Esophagus squamous epithelium (tissue), 5 donors: Measurements from ENCODE around the gene IQCH. TPM values are rescaled to one million over a fixed set of nuclear protein-coding genes. Genes with fewer than 3 reads are reported as not detected.

Source experiments
- DNase-seq: peaks from one replicate; lab custom pipeline; 2025; lab: John Stamatoyannopoulos, UW
- H3K27ac ChIP-seq, 4 donors: fragments of 200-600 bp; sonication (generic); one replicate each; pipeline ENCODE4 v1.5.1; 2016 to 2019; ENCODE audit warnings: mild to moderate bottlenecking in 1 of 4
- H3K27me3 ChIP-seq, 4 donors: fragments of 200-600 bp; sonication (generic); 1 replicate in 3 of 4; 2 replicates in 1 of 4; pipeline versions ENCODE4 v1.5.1 to v1.6.0; 2017 to 2021; ENCODE audit warnings: antibody characterized with exemption in 1 of 4
- H3K36me3 ChIP-seq, 3 donors: fragments of 200-600 bp; sonication (generic); one replicate each; pipeline ENCODE4 v1.5.1; 2016 to 2019
- H3K4me1 ChIP-seq, 3 donors: fragments of 200-600 bp; sonication (generic); one replicate each; pipeline ENCODE4 v1.5.1; 2017 to 2019
- H3K4me3 ChIP-seq, 4 donors: fragments of 200-600 bp; sonication (generic); 1 replicate in 3 of 4; 2 replicates in 1 of 4; pipeline ENCODE4 v1.5.1; 2016 to 2019; ENCODE audit warnings: mild to moderate bottlenecking in 2 of 4, moderate library complexity in 1 of 4
- H3K9me3 ChIP-seq, 3 donors: fragments of 200-600 bp; sonication (generic); one replicate each; pipeline ENCODE4 v1.5.1; 2016 to 2019
- CTCF ChIP-seq, 6 experiments: fragments of 450-650 bp in 4 of 6; fragments of 200-600 bp in 2 of 6; sonication (generic) in 2 of 6; IDR thresholded peaks; one replicate each; pipeline ENCODE4 v1.5.1; 2016 to 2019; ENCODE audit warnings: antibody characterized with exemption in 6 of 6, mild to moderate bottlenecking in 4 of 6, moderate library complexity in 4 of 6
- POLR2A ChIP-seq, 4 donors: fragments of 450-650 bp; IDR thresholded peaks; one replicate each; pipeline ENCODE4 v1.6.1; 2017; ENCODE audit warnings: antibody characterized with exemption in 4 of 4, mild to moderate bottlenecking in 4 of 4, moderate library complexity in 3 of 4
- WGBS, 2 donors: methylation state at CpG; one replicate each; pipeline ENCODE4 v1.1.5; 2018; 5-methylcytosine and 5-hydroxymethylcytosine counted together
- intact Hi-C: fragments of 100-400 bp; cut with DNase I; formaldehyde crosslinking; loops from one replicate; pipeline ENCODE4 v1.15.0; 2022
- total RNA-seq, 4 donors: library from RNA; depleted of rRNA; stranded (reverse); fragments of >200 nt; gene quantifications; one replicate each; pipeline ENCODE4 v1.1.0, GENCODE V29; 2016
- donor health status: DM: yes; HTN: yes; CAD: no.

The IQCH gene
- total RNA-seq, 4 donors from 2014 or later: 1.9 to 3.1 (median 3.0) TPM; not detected in 1

GRCh38 chr15:67259379-67259778, 4.8 kb downstream of the IQCH start:
- H3K4me1 ChIP-seq: peaks cover 0 to 6% (median 0%) of the 10 kb centered on the region in 3 donors
- H3K27me3 ChIP-seq: no peaks in the 10 kb centered on the region
- no peak overlapping the region for H3K4me3 ChIP-seq
- intact Hi-C loops: no loop called here
- TF ChIP-seq CTCF (IDR thresholded peaks at IDR 0.05) (no peak), POLR2A (IDR thresholded peaks at IDR 0.05) (no peak)
- no peak overlapping the region for H3K27ac ChIP-seq
- no peaks in the 10 kb centered on the region for H3K9me3 ChIP-seq
- H3K36me3 ChIP-seq: no peaks in the 10 kb centered on the region
- DNase-seq: no peak

- H3K27ac ChIP-seq: no peak overlapping the region
- no peak overlapping the region for H3K4me3 ChIP-seq
- DNase-seq: no peak
- H3K9me3 ChIP-seq: no peaks in the 10 kb centered on the region
- H3K4me1 ChIP-seq: peaks cover 0 to 6% (median 0%) of the 10 kb centered on the region in 3 donors
- no peaks in the 10 kb centered on the region for H3K27me3 ChIP-seq
- intact Hi-C loops: no loop called here
- no peak for TF ChIP-seq POLR2A (IDR thresholded peaks at IDR 0.05)
- TF ChIP-seq CTCF (IDR thresholded peaks at IDR 0.05): no peak
- no peaks in the 10 kb centered on the region for H3K36me3 ChIP-seq
Observed at GRCh38 chr15:67259806-67260205, 5.2 kb downstream of the IQCH start.

DNA sequence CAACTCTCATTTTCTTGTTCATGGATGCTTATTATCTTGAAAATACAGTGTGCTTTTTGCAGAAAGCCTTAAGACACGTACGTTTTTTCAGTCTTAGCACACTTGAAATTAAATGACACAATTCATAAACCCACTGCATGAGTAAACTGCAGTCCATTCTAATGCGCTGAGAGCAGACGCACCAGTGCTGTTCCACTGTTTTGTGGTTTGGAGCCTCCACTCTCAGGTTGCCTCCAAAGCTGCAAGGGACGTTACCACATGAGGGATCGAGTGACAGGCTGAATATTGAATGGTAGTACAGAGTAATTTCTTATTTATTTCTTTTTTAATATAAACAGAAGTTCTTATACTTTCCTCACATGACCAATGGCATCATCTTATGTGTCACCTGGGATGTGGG, 12.3 kb downstream of the IQCH start:
- no peaks in the 10 kb centered on the region for H3K4me1 ChIP-seq
- no peak overlapping the region for H3K27ac ChIP-seq
- WGBS, 2 donors: 87 to 94% methylated on average over 6 of the region's 6 CpGs
- TF ChIP-seq CTCF (IDR thresholded peaks at IDR 0.05) (no peak), POLR2A (IDR thresholded peaks at IDR 0.05) (no peak)
- no peaks in the 10 kb centered on the region for H3K36me3 ChIP-seq
- DNase-seq: no peak
- no peaks in the 10 kb centered on the region for H3K27me3 ChIP-seq
- no peaks in the 10 kb centered on the region for H3K9me3 ChIP-seq
- H3K4me3 ChIP-seq: no peak overlapping the region
- intact Hi-C loops: no loop called here

- no CpG with 5 or more reads among the region's 3 CpGs for WGBS, 2 donors
- no peaks in the 10 kb centered on the region for H3K36me3 ChIP-seq
- TF ChIP-seq POLR2A (IDR thresholded peaks at IDR 0.05): no peak
- TF ChIP-seq CTCF (IDR thresholded peaks at IDR 0.05): no peak
Observed at GRCh38 chr15:67267440-67267839, 12.9 kb downstream of the IQCH start.

DNA sequence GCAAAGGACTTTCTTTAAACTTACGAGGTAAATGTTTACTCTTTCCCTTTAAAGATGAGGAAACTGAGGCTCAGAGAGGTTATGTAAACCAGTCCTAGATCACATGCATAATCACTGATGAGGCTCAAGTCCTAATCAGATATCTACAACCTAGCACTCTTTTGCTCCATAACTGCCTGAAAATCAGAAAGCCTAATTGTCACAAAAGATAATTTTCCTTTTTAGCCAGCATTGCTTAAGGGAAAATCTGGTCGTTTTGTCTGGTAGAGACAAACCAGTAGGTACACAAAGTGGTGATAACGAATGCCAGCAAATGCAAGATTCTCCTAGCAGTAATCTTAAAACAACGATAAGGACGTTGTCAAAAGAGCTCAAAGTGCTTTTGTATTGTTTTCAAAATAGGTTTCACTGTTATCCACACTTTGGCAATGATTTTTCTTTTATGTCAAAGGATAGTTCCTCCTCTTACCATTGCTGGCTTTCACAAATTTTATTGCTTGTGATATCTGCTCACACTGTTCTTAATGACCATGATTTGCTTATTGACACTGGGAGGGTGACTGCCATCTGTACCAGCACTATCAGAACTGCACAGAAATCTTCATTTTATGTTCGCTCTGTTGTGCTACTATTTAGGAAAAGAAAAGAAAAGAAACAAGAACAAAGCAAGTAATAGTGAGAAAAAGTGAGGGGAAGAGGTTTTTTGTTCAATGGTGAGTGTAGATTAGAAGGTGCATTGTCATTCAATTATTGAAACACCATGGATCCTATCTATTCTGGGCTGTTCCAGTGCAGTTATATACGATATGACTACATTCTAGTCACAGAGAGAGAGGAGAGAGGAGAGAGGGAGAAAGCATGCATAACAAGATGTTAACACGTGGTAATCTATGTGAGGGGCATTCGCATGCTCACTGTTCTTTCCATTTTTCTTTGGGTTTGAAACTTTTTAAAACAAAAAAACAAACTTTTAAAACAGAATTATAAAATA, 13.7 kb downstream of the IQCH start:
- intact Hi-C loops: no loop called here
- DNase-seq: no peak
- no peak overlapping the region for H3K27ac ChIP-seq
- no peaks in the 10 kb centered on the region for H3K36me3 ChIP-seq
- WGBS, 2 donors: 71 to 73% methylated on average over 9 of the region's 9 CpGs
- no peaks in the 10 kb centered on the region for H3K9me3 ChIP-seq
- no peak for TF ChIP-seq CTCF (IDR thresholded peaks at IDR 0.05)
- no peak for TF ChIP-seq POLR2A (IDR thresholded peaks at IDR 0.05)
- no peak overlapping the region for H3K4me3 ChIP-seq
- H3K27me3 ChIP-seq: no peaks in the 10 kb centered on the region
- no peaks in the 10 kb centered on the region for H3K4me1 ChIP-seq

More at GRCh38 chr15:67267440-67267839, 12.9 kb downstream of the IQCH start:
- Histone ChIP-seq H3K4me1 (no peaks in the 10 kb centered on the region), H3K4me3 (no peak overlapping the region), H3K9me3 (no peaks in the 10 kb centered on the region), H3K27ac (no peak overlapping the region), H3K27me3 (no peaks in the 10 kb centered on the region)
- DNase-seq: no peak
- intact Hi-C loops: no loop called here
